Erythroblast (primary cell): ENCODE results near the gene PPP1R15B.

Experiments used
- GATA1 ChIP-seq: IDR thresholded peaks from 2 replicates; pipeline ENCODE4 v1.6.1; 2011; ENCODE audit warnings: low read depth, mild to moderate bottlenecking, control low read depth, low read length, moderate library complexity
- POLR2A ChIP-seq: IDR thresholded peaks from 2 replicates; pipeline ENCODE4 v1.6.1; 2011; ENCODE audit warnings: mild to moderate bottlenecking, low read length

DNA sequence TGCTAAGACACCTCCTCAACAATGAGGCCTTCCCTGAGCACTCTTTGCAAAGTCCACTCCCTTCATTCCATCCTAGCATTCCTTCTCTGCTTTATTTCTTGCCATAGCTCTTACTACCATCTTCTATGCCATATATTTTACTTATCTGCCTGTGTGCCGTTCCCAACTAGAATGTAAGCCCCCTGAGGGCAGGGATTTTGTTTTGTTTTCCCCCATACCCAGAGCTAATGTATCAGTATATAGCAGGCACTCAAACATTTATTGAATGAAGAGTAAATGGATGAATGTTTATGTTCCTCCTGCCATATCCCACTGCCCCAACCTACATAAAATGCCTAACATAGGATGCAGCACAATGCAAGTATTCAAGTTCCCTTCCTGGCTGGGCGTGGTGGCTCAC is 14.9 kb upstream of the PPP1R15B start:
- TF ChIP-seq POLR2A, result no peak
- TF ChIP-seq GATA1, result no peak
